Omental fat pad (tissue), 4 donors: ENCODE data around the gene NUDT16L1. TPM values are rescaled to one million over a fixed set of nuclear protein-coding genes. Genes with fewer than 3 reads are reported as not detected.

Source experiments
- ATAC-seq: fragments of 150-250 bp; one replicate; pipeline ENCODE4 v1.9.1; 2016; ENCODE audit warnings: mild to moderate bottlenecking, moderate library complexity; ENCODE audit not compliant: low FRiP score
- DNase-seq: peaks from one replicate; pipeline ENCODE4 v3.0.0-alpha.2; 2019; ENCODE audit warnings: low spot score
- total RNA-seq, 4 donors: library from RNA; depleted of rRNA; stranded (reverse); fragments of >200 nt; gene quantifications; one replicate each; pipeline ENCODE4 v1.1.0, GENCODE V29; 2016
- TF ChIP-seq, protein P1 (sequence below), 3 donors: fragments of 450-650 bp; IDR thresholded peaks; one replicate each; pipeline ENCODE4 v1.5.1; 2016 to 2017; ENCODE audit warnings: antibody characterized with exemption in 3 of 3, mild to moderate bottlenecking in 3 of 3, moderate library complexity in 2 of 3

NUDT16L1 gene
- total RNA-seq, 4 donors from 2014 or later: 12.4 to 26.8 (median 20.9) TPM

GRCh38 chr16:4693956-4694641 is 737 bp downstream of the NUDT16L1 start:
- peak; percentile 29 for ATAC-seq
- no peak for DNase-seq
- TF ChIP-seq, protein P1, sequence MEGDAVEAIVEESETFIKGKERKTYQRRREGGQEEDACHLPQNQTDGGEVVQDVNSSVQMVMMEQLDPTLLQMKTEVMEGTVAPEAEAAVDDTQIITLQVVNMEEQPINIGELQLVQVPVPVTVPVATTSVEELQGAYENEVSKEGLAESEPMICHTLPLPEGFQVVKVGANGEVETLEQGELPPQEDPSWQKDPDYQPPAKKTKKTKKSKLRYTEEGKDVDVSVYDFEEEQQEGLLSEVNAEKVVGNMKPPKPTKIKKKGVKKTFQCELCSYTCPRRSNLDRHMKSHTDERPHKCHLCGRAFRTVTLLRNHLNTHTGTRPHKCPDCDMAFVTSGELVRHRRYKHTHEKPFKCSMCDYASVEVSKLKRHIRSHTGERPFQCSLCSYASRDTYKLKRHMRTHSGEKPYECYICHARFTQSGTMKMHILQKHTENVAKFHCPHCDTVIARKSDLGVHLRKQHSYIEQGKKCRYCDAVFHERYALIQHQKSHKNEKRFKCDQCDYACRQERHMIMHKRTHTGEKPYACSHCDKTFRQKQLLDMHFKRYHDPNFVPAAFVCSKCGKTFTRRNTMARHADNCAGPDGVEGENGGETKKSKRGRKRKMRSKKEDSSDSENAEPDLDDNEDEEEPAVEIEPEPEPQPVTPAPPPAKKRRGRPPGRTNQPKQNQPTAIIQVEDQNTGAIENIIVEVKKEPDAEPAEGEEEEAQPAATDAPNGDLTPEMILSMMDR (IDR thresholded peaks at IDR 0.05): no peak

- DNase-seq: no peak
- no peak for ATAC-seq
- TF ChIP-seq, protein P1 (IDR thresholded peaks at IDR 0.05): no peak
These were observed 1.5 kb downstream of the NUDT16L1 start for GRCh38 chr16:4694642-4695451.

DNA sequence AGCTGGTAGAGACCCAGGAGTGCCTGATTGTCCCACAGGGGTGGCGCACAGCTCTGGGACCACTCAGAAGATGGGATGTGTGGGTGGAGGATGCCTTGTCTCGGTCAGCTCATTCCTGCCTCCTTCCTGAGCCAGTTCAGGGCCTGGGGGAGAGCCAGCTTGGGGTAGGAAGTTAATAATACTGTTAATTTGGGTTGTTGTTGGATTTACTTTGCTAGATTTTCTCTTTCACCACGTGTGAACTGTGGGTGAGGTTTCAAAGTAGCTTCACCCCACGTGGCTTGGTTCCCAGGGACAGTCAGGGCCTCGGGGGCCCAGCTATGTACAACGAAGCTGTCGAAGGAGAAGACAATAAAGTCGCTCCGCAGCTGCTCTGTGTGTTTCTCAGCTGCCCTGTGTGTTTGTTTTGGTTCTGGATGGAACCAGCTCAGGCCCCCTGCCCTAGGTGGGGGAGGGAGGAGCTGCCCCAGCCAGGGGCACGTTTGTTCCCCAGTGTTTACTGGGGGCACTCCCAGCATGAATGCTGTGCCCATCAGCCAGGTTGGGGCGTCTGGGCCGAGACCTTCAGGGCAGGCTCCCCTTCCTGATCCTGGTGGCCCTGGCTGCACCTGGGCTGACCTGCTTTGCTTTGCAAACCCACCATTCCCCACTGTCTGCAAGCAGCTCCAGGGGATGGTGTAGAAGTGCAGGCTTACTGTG is 2.3 kb downstream of the NUDT16L1 start:
- ATAC-seq (no peak), DNase-seq (no peak)
- TF ChIP-seq, protein P1 (IDR thresholded peaks at IDR 0.05): no peak

DNA sequence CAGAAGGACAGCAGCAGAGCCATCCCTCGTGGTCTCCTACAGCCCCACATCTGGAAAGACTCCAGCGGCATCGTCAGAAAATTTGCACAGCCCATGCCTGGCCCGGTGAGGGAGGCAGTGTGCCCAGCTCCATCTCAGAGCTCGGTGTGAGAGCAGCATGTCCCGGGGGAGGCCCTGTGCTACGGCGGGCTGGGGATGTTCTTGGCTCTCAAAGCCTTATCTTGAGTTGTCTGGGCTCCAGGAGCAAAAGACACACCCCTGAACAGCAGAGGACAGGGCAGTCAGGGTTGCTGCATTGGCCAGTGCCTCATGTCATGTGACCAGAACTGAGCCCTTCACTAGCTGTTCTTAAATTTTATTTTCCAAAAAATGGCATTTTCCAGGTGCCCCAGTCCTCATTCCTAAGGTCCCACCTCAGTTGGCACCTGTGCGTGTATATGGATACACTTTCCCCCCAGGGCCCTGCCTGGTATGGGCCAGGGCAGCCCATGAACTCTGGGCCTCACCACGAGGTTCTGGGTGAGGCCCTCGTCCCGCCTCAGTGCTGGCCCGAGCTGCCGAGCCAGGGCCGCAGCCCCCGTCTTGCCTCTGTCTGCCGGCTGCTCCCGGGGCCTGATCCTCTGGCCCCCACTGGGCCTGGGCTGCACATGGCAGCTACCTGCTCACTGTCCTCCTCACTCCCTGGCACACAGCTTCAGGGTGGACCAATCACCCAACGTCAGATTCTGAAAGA is 3.0 kb downstream of the NUDT16L1 start:
- DNase-seq (no peak), ATAC-seq (no peak)
- TF ChIP-seq, protein P1 (IDR thresholded peaks at IDR 0.05): no peak

GRCh38 chr16:4696905-4697847 is 3.8 kb downstream of the NUDT16L1 start:
- DNase-seq: no peak

More at GRCh38 chr16:4696905-4697847, 3.8 kb downstream of the NUDT16L1 start:
- TF ChIP-seq, protein P1 (IDR thresholded peaks at IDR 0.05): no peak
- no peak for ATAC-seq
